GM12873 (cell line): ENCODE measurements around the gene MON2.

Source experiments
- TF ChIP-seq, protein P1 (sequence below): IDR thresholded peaks from 2 replicates; pipeline ENCODE4 v1.5.1; 2012; ENCODE audit warnings: low read depth, mild to moderate bottlenecking, moderate library complexity, low read length, control low read depth; ENCODE audit not compliant: insufficient read depth; ENCODE audit errors: missing control alignments

Gene MON2

DNA sequence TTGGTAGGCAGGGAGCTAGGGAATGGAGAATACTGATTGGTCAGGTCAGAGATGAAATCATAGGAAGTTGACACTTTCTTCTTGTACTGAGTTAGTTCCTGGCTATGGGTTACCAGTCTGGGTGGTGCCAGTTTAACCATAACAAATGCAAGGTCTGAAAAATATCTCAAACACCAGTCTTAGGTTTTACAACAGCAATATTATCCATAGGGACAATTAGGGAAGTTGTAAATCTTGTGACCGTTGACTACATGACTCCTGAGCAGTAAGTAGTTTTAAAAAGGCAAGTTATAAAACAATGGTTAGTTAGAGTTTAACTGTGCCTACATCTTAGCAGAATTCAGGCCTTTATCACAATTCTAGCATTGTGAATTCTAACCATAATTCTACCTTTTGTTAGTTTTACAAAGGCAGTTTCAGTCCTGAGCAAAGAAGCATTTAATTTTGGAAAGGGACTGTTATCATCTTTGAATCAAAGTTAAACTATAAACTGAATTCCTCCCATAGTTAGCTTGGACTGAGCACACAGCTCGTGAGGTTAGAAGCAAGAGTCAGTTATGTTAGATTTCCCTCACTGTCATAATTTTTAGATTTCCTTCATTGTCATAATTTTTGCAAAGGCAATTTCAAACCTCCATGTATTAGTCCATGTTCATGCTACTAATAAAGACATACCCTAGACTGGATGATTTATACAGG lies 19.7 kb upstream of the MON2 start:
- TF ChIP-seq, protein P1, sequence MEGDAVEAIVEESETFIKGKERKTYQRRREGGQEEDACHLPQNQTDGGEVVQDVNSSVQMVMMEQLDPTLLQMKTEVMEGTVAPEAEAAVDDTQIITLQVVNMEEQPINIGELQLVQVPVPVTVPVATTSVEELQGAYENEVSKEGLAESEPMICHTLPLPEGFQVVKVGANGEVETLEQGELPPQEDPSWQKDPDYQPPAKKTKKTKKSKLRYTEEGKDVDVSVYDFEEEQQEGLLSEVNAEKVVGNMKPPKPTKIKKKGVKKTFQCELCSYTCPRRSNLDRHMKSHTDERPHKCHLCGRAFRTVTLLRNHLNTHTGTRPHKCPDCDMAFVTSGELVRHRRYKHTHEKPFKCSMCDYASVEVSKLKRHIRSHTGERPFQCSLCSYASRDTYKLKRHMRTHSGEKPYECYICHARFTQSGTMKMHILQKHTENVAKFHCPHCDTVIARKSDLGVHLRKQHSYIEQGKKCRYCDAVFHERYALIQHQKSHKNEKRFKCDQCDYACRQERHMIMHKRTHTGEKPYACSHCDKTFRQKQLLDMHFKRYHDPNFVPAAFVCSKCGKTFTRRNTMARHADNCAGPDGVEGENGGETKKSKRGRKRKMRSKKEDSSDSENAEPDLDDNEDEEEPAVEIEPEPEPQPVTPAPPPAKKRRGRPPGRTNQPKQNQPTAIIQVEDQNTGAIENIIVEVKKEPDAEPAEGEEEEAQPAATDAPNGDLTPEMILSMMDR: no peak

DNA sequence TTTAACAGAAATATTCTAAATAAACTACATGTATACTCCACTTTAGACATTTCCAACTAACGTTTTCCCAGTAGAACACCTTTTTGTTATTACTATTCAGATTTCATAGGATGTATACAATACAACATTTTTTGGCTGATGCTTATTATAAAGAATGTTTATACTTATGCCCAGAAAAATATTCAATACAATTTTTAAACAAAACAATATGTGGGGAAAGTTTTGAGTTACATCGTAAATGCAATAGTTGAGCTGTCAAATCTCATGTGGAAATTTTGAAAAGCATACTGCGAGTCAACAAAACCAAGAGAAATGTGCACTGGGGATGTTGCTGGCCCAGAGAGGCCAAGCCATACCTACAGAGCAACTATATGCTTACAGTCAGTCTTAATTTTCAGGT lies 18.2 kb upstream of the MON2 start:
- TF ChIP-seq, protein P1: no peak

DNA sequence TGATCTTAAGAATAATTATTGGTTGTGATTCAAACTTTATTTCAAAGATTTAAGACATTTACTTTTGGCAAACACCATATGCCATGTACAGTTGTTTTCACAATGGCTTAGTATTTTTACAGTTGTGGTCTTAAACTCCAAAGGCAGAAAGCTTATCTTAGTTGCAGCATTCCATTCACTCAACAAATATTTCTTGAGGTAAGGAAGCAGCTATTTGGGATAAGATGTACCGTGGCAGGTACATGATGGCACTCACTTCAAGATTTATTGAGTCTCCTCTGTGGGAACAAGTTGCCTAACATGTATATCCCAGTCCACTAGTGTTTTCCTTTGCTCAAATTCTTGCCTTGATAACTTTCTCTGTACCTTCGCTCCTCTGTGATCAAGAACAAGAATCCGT lies 8.0 kb upstream of the MON2 start:
- TF ChIP-seq, protein P1: no peak

DNA sequence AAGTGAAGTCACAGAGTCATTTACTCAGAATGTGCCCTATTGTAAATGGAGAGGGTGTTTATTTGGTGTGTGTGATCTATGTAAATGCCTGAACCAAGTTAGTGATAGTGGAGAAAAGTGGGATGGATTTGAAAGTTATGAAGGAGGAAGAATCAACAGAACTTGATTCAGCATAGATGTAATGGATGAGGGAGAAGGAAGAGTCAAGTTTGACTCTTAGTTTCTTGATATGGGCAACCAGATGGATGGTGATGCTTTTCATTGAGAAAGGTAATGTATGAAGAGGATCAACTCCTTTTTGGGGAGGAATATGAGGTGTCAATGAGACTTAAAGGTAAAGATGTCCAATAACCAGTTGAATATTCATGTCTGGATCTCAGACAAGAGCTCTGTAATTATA lies 6.7 kb upstream of the MON2 start:
- TF ChIP-seq, protein P1: no peak

DNA sequence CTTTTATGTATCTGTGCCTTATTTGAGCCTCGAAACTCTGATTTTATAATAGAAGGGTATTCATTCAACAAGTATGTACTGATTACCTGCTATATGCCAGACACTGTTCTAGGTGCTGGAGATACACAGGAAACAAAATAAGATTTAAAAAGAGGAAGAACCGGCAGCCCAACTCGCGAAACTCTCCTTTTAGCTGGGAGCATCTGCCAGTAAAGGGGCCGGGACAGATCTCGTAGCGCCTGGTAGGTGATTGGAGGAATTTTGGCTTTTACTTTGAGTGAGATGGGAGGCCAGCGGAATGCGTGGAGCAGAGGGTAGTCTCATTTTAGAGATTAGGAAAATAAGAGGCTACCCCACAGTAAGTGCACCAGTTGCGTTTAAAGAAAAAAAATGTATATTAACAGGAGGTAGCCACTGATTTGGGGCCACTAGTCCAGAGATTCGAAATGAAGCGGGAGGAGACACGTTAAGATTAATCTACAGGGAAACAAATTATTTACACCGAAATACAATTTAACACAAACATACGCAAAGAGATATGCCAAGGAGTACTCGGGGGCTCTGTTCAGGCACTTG lies 520 bp upstream of the MON2 start:
- TF ChIP-seq, protein P1: no peak

DNA sequence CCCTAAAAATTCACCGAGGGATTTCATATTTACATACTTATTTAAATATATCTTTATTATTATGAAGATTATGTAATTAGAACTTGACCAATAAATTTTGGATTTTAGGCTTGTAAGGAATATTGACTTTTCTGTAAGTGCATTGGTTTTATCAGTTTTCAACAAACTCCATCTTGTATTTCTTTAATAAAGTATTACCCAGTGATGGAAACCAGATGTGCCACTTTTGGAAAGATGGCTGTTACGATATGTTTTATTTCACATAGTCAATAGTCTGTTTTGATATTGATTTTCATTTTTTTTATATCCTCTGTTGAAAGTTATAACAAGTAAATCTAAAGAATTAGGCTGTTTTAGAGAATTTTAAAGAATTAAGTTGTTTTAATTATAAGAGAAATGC lies 1.8 kb downstream of the MON2 start:
- TF ChIP-seq, protein P1: no peak

DNA sequence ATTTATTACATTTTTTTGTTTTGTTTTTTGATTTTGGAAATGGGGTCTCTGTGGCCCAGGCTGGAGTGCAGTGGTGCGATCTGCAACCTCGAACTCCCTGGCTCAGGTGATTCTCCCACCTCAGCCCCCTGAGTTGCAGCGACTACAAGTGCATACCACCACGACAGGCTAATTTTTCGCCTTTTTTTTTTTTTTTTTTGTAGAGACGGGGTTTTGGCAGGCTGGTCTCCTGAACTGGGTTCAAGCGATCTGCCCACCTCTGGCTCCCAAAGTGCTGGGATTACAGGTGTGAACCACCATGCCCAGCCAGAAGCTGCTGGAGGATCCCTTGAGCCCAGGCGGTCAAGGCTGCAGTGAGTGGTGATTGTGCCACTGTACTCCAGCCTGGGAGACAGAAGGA lies 2.3 kb downstream of the MON2 start:
- TF ChIP-seq, protein P1: no peak
